Measurements from ENCODE around the gene ARX.
A peak's percentile ranks its signal among the peaks of the same experiment; 100 is the strongest.

The ARX gene

GRCh38 chrX:25049971-25050370 lies 34.2 kb upstream of the ARX start:
- Histone ChIP-seq H3K27me3 (replicated peaks; ENCODE audit: insufficient read depth, low read length) (no peaks in the 10 kb centered on the region), H4K20me1 (ENCODE audit: insufficient read depth, low read length) (no peaks in the 10 kb centered on the region), H3K9me2 (replicated peaks; ENCODE audit: insufficient read depth, low read length) (no peaks in the 10 kb centered on the region), H3K4me2 (ENCODE audit: low read depth, low read length) (peak overlapping the region; percentile 6; the same call in 1 of the 2 replicates), H3K36me3 (replicated peaks; ENCODE audit: insufficient read depth, low read length) (no peaks in the 10 kb centered on the region), H2AFZ (ENCODE audit: low read length) (no peak overlapping the region), H3K79me2 (ENCODE audit: low read length) (no peaks in the 10 kb centered on the region), H3K27ac (ENCODE audit: low read length) (no peak overlapping the region), H3K4me1 (ENCODE audit: low read length) (0 out of 2 replicates have a peak, but pooled peaks cover 10% of the 10 kb centered on the region), H3K4me3 (ENCODE audit: low read length) (no peak overlapping the region), H3F3A (ENCODE audit: insufficient read depth, low read length) (no peaks in the 10 kb centered on the region), H3K9ac (ENCODE audit: low read length) (no peak overlapping the region), H3K9me3 (replicated peaks; ENCODE audit: insufficient read depth, low read length) (no peaks in the 10 kb centered on the region)
- DNase-seq: no peak
- no peak for TF ChIP-seq EZH2 (optimal IDR thresholded peaks at IDR 0.05; ENCODE audit: low read depth, low read length)
- TF ChIP-seq CTCF (IDR thresholded peaks at IDR 0.05; ENCODE audit: low read length): no peak
- TF ChIP-seq EZH2phosphoT487 (IDR thresholded peaks at IDR 0.05; ENCODE audit: low read length): no peak

- H3F3A ChIP-seq (ENCODE audit: insufficient read depth, low read length): no peaks in the 10 kb centered on the region
- H4K20me1 ChIP-seq (ENCODE audit: insufficient read depth, low read length): no peaks in the 10 kb centered on the region
- no peaks in the 10 kb centered on the region for H3K9me3 ChIP-seq (replicated peaks; ENCODE audit: insufficient read depth, low read length)
- DNase-seq: no peak
- H3K27ac ChIP-seq (ENCODE audit: low read length): no peak overlapping the region
- 0 out of 2 replicates have a peak, but pooled peaks cover 10% of the 10 kb centered on the region for H3K4me1 ChIP-seq (ENCODE audit: low read length)
- TF ChIP-seq EZH2 (optimal IDR thresholded peaks at IDR 0.05; ENCODE audit: low read depth, low read length) (no peak), EZH2phosphoT487 (IDR thresholded peaks at IDR 0.05; ENCODE audit: low read length) (no peak), CTCF (IDR thresholded peaks at IDR 0.05; ENCODE audit: low read length) (no peak)
- no peak overlapping the region for H2AFZ ChIP-seq (ENCODE audit: low read length)
- H3K4me2 ChIP-seq (ENCODE audit: low read depth, low read length): peak overlapping the region; percentile 6; the same call in 1 of the 2 replicates
- H3K79me2 ChIP-seq (ENCODE audit: low read length): no peaks in the 10 kb centered on the region
- no peak overlapping the region for H3K9ac ChIP-seq (ENCODE audit: low read length)
- H3K4me3 ChIP-seq (ENCODE audit: low read length): no peak overlapping the region
- H3K9me2 ChIP-seq (replicated peaks; ENCODE audit: insufficient read depth, low read length): no peaks in the 10 kb centered on the region
- no peaks in the 10 kb centered on the region for H3K27me3 ChIP-seq (replicated peaks; ENCODE audit: insufficient read depth, low read length)
- H3K36me3 ChIP-seq (replicated peaks; ENCODE audit: insufficient read depth, low read length): no peaks in the 10 kb centered on the region
These were observed 33.6 kb upstream of the ARX start for GRCh38 chrX:25049357-25049756.

DNA sequence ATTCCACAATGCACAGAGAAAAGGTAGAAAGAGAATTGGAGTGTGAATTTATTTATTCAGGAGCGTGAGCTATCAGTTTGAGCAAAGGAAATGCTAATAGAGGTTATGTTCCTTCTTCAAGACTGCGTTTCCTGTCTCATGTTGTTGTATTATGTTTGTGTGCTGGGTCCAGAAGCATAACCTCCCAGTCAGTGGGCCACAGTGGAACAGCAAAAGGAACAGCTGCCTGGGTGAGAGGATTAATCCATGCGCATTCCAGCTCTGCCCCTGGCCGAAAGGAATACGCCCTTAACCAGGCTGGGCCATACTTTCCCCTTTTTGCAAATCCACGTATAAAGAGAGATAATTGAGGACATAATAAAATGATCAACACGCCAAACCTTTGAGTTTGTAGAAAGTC lies 32.4 kb upstream of the ARX start:
- Histone ChIP-seq H4K20me1 (ENCODE audit: insufficient read depth, low read length) (no peaks in the 10 kb centered on the region), H3K36me3 (replicated peaks; ENCODE audit: insufficient read depth, low read length) (no peaks in the 10 kb centered on the region), H3K27me3 (replicated peaks; ENCODE audit: insufficient read depth, low read length) (no peaks in the 10 kb centered on the region), H3K4me2 (ENCODE audit: low read depth, low read length) (no peak overlapping the region), H3K27ac (ENCODE audit: low read length) (no peak overlapping the region), H3F3A (ENCODE audit: insufficient read depth, low read length) (no peaks in the 10 kb centered on the region), H3K4me1 (ENCODE audit: low read length) (0 out of 2 replicates have a peak, but pooled peaks cover 10% of the 10 kb centered on the region), H3K9me3 (replicated peaks; ENCODE audit: insufficient read depth, low read length) (no peaks in the 10 kb centered on the region), H3K4me3 (ENCODE audit: low read length) (no peak overlapping the region), H2AFZ (ENCODE audit: low read length) (no peak overlapping the region), H3K9me2 (replicated peaks; ENCODE audit: insufficient read depth, low read length) (no peaks in the 10 kb centered on the region), H3K9ac (ENCODE audit: low read length) (no peak overlapping the region), H3K79me2 (ENCODE audit: low read length) (no peaks in the 10 kb centered on the region)
- TF ChIP-seq EZH2phosphoT487 (IDR thresholded peaks at IDR 0.05; ENCODE audit: low read length): no peak
- TF ChIP-seq EZH2 (optimal IDR thresholded peaks at IDR 0.05; ENCODE audit: low read depth, low read length): no peak
- TF ChIP-seq CTCF (IDR thresholded peaks at IDR 0.05; ENCODE audit: low read length): no peak
- no peak for DNase-seq
